Smooth muscle cell (in vitro differentiated cells): ENCODE results near the gene CHMP1A. TPM values are rescaled to one million over a fixed set of nuclear protein-coding genes. Genes with fewer than 3 reads are reported as not detected.
"Not testable (repeated sequence)": the region's sequence is repeated elsewhere in the genome, so short reads cannot be mapped to it uniquely, and the experiment has no call there.

Experiments used
- DNase-seq: peaks from one replicate; lab custom pipeline; 2025; ENCODE audit not compliant: unreplicated experiment; lab: John Stamatoyannopoulos, UW
- H2AFZ ChIP-seq: fragments of 200-600 bp; sonication (generic); 2 replicates; pipeline ENCODE4 v1.6.0; 2016; ENCODE audit warnings: antibody characterized with exemption, low read depth, mild to moderate bottlenecking
- H3F3A ChIP-seq: fragments of 200-600 bp; sonication (generic); 2 replicates; pipeline ENCODE4 v1.6.0; 2017; ENCODE audit warnings: antibody characterized with exemption, low read depth
- H3K27ac ChIP-seq: fragments of 200-600 bp; sonication (generic); 2 replicates; pipeline ENCODE4 v1.5.1; 2016; ENCODE audit warnings: low read depth, mild to moderate bottlenecking
- H3K27me3 ChIP-seq: fragments of 200-600 bp; sonication (generic); 2 replicates; pipeline ENCODE4 v1.6.1; 2016; ENCODE audit warnings: low read depth, mild to moderate bottlenecking
- H3K36me3 ChIP-seq: fragments of 200-600 bp; sonication (generic); 2 replicates; pipeline ENCODE4 v1.5.1; 2016; ENCODE audit warnings: low read depth
- H3K4me1 ChIP-seq: fragments of 200-600 bp; sonication (generic); 2 replicates; pipeline ENCODE4 v1.5.1; 2016; ENCODE audit warnings: low read depth
- H3K4me2 ChIP-seq: fragments of 200-600 bp; sonication (generic); 2 replicates; pipeline ENCODE4 v1.6.0; 2016; ENCODE audit warnings: mild to moderate bottlenecking
- H3K4me3 ChIP-seq: fragments of 200-600 bp; sonication (generic); 2 replicates; pipeline ENCODE4 v1.5.1; 2016; ENCODE audit warnings: mild to moderate bottlenecking
- H3K79me2 ChIP-seq: fragments of 200-600 bp; sonication (generic); 2 replicates; pipeline ENCODE4 v1.6.0; 2016; ENCODE audit warnings: low read depth, mild to moderate bottlenecking
- H3K9ac ChIP-seq: fragments of 200-600 bp; sonication (generic); 2 replicates; pipeline ENCODE4 v1.6.0; 2016; ENCODE audit warnings: low read depth
- H3K9me3 ChIP-seq: fragments of 200-600 bp; sonication (generic); replicated peaks from 2 replicates; pipeline ENCODE4 v1.5.1; 2016; ENCODE audit warnings: low read depth
- H4K20me1 ChIP-seq: fragments of 200-600 bp; sonication (generic); 2 replicates; pipeline ENCODE4 v1.6.0; 2016; ENCODE audit warnings: low read depth
- whole genome bisulfite sequencing: methylation state at CpG from one replicate; pipeline ENCODE4 v1.1.7; 2016; ENCODE audit warnings: low lambda C conversion rate; 5-methylcytosine and 5-hydroxymethylcytosine counted together
- polyA plus RNA-seq: library from polyadenylated mRNA; unstranded; fragments of >200 nt; fragmentation: Nextera tagmentation; extraction: Ambion mirVana; gene quantifications from 2 replicates; pipeline ENCODE4 v1.2.1, GENCODE V29; 2016
- total RNA-seq: library from RNA; depleted of rRNA; stranded (reverse); fragments of >200 nt; gene quantifications from 2 replicates; pipeline ENCODE4 v1.2.3, GENCODE V29; 2014
- TF ChIP-seq, protein P1 (sequence below): fragments of 200-600 bp; sonication (generic); IDR thresholded peaks from 2 replicates; pipeline ENCODE4 v1.5.1; 2017; ENCODE audit warnings: borderline replicate concordance, mild to moderate bottlenecking, antibody characterized with exemption; ENCODE audit not compliant: insufficient read depth, poor library complexity, severe bottlenecking

The CHMP1A gene
- total and polyA plus RNA-seq, 2 experiments from 2014 or later, result 40.0 to 68.4 TPM

DNA sequence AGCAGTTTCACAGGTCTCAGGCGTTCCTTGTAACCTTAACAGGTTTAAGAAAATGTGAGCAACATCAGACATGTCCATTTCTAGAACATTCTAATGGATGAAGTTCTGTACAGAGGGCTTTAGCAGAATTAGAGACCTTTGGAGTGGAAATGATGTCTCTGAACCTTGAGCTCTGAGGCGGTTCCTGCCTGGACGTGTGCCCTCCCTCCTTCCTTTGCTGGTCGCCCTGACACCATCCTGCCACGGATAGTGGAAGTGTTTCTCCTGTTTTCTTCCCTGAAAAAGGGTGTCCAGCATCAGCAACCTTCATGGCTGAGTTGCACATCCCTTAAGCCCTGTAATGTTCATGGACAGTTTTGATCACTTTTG is 11.3 kb upstream of the CHMP1A start:
- Histone ChIP-seq H2AFZ (no peak overlapping the region), H3K36me3 (no peaks in the 10 kb centered on the region), H3K4me2 (no peak overlapping the region), H3K9ac (no peak overlapping the region), H3K4me3 (no peak overlapping the region), H3K27ac (no peak overlapping the region), H3F3A (no peaks in the 10 kb centered on the region), H3K27me3 (no peaks in the 10 kb centered on the region), H3K9me3 (no peaks in the 10 kb centered on the region), H3K79me2 (no peaks in the 10 kb centered on the region), H3K4me1 (no peaks in the 10 kb centered on the region), H4K20me1 (no peaks in the 10 kb centered on the region)
- 97% methylated on average over 5 of the region's 5 CpGs for WGBS
- DNase-seq, result no peak
- TF ChIP-seq, protein P1, sequence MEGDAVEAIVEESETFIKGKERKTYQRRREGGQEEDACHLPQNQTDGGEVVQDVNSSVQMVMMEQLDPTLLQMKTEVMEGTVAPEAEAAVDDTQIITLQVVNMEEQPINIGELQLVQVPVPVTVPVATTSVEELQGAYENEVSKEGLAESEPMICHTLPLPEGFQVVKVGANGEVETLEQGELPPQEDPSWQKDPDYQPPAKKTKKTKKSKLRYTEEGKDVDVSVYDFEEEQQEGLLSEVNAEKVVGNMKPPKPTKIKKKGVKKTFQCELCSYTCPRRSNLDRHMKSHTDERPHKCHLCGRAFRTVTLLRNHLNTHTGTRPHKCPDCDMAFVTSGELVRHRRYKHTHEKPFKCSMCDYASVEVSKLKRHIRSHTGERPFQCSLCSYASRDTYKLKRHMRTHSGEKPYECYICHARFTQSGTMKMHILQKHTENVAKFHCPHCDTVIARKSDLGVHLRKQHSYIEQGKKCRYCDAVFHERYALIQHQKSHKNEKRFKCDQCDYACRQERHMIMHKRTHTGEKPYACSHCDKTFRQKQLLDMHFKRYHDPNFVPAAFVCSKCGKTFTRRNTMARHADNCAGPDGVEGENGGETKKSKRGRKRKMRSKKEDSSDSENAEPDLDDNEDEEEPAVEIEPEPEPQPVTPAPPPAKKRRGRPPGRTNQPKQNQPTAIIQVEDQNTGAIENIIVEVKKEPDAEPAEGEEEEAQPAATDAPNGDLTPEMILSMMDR, result no peak

- H3K4me1 ChIP-seq, result no peaks in the 10 kb centered on the region
Measured at GRCh38 chr16:89667633-89668032, 10.1 kb upstream of the CHMP1A start.

GRCh38 chr16:89667000-89667399 is 9.5 kb upstream of the CHMP1A start:
- not testable (repeated sequence) for DNase-seq, H3K9ac ChIP-seq, H3K36me3 ChIP-seq, H3K9me3 ChIP-seq, H4K20me1 ChIP-seq, H3K27me3 ChIP-seq, H3K79me2 ChIP-seq, H2AFZ ChIP-seq, H3K4me3 ChIP-seq, H3K27ac ChIP-seq, H3K4me1 ChIP-seq, H3F3A ChIP-seq, H3K4me2 ChIP-seq
- TF ChIP-seq, protein P1, result peak; percentile 28
- WGBS, result 61% methylated on average over 7 of the region's 7 CpGs

More at GRCh38 chr16:89667633-89668032, 10.1 kb upstream of the CHMP1A start:
- Histone ChIP-seq H3K27me3 (no peaks in the 10 kb centered on the region), H3K9ac (no peak overlapping the region), H3K79me2 (no peaks in the 10 kb centered on the region), H3F3A (no peaks in the 10 kb centered on the region), H2AFZ (no peak overlapping the region), H3K27ac (no peak overlapping the region), H3K4me2 (no peak overlapping the region), H3K36me3 (no peaks in the 10 kb centered on the region), H3K4me3 (no peak overlapping the region), H4K20me1 (no peaks in the 10 kb centered on the region), H3K9me3 (no peaks in the 10 kb centered on the region)
- TF ChIP-seq, protein P1, result no peak
- no peak for DNase-seq
- WGBS, result 84% methylated on average over 9 of the region's 9 CpGs

GRCh38 chr16:89664238-89664637 is 6.7 kb upstream of the CHMP1A start:
- H3F3A ChIP-seq, H3K27me3 ChIP-seq, H4K20me1 ChIP-seq, H3K27ac ChIP-seq, H3K4me1 ChIP-seq, DNase-seq, H3K79me2 ChIP-seq, H3K9ac ChIP-seq, H2AFZ ChIP-seq, H3K4me3 ChIP-seq, H3K9me3 ChIP-seq, H3K36me3 ChIP-seq, H3K4me2 ChIP-seq: not testable (repeated sequence)
- WGBS, result 95% methylated on average over 11 of the region's 11 CpGs
